BLaER1 treated with 17β-estradiol and CSF1 and Interleukin-3, amounts not matched to agents 10 nM and 100 nM (cell line): ENCODE data around the gene NCOA7.
"Not testable (repeated sequence)": the region's sequence is repeated elsewhere in the genome, so short reads cannot be mapped to it uniquely, and the experiment has no call there.

Experiments used
- H3K27ac ChIP-seq, 11 experiments: shearing (Covaris generic); formaldehyde crosslinking; 2 replicates each; pipeline ENCODE4 v1.8.1; 2022
- H3K27me3 ChIP-seq, 11 experiments: shearing (Covaris generic); formaldehyde crosslinking; 2 replicates each; pipeline ENCODE4 v1.8.1; 2022
- H3K36me3 ChIP-seq, 11 experiments: shearing (Covaris generic); formaldehyde crosslinking; 2 replicates each; pipeline ENCODE4 v1.8.1; 2022
- H3K4me1 ChIP-seq, 10 experiments: shearing (Covaris generic); formaldehyde crosslinking; 2 replicates each; pipeline ENCODE4 v1.8.1; 2022
- H3K4me2 ChIP-seq, 11 experiments: shearing (Covaris generic); formaldehyde crosslinking; 2 replicates each; pipeline ENCODE4 v1.8.1; 2022
- H3K4me3 ChIP-seq, 10 experiments: shearing (Covaris generic); formaldehyde crosslinking; 2 replicates each; pipeline ENCODE4 v1.8.1; 2022
- H3K9ac ChIP-seq, 11 experiments: shearing (Covaris generic); formaldehyde crosslinking; 2 replicates each; pipeline ENCODE4 v1.8.1; 2022
- H3K9me3 ChIP-seq, 11 experiments: shearing (Covaris generic); formaldehyde crosslinking; replicated peaks in 1 of 11; 2 replicates each; pipeline ENCODE4 v1.8.1; 2022
- H4K20me1 ChIP-seq, 11 experiments: shearing (Covaris generic); formaldehyde crosslinking; 2 replicates each; pipeline ENCODE4 v1.8.1; 2022
- Cebpa-rat ChIP-seq, 11 experiments: shearing (Covaris generic); IDR thresholded peaks; 2 replicates each; pipeline ENCODE4 v1.8.1; 2022

NCOA7 gene

DNA sequence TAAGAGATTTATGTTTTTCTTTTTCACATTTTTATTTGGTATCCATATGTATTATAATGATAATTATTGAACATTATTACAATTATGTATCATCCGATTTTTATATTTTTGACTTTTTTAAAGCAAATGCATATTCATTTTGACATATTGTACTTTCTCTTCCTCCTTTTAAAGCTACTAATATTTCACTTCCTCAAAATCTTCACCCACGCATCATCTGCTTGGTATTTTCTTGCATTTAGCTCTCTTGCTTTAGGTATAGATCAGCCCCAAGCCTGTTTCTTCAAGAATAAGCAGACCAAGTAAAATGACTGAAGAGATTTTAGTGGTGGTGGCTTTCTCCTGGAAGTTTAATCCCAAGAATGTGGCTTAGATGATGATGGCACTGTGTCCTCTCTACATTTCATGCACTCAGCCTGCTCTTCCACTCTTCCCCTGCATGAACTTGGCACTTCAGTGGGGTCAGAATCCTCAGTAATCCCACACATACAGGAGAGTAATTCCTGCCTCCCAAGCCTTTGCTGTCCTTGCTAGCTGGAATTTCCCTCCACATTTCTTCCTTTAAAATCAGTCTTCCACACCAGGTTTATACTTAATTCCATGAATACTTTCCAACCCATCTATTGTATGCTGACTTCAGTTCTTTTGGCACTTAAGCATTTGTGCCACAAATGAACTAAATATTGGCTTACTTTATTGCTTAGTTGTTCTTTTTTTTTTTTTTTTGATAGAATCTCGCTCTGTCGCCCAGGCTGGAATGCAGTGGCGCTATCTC, 8.2 kb downstream of the NCOA7 start:
- peaks cover 0 to 23% (median 0%) of the 10 kb centered on the region in 11 experiments; a peak in 2 of 22 replicates for H3K27me3 ChIP-seq
- TF ChIP-seq Cebpa-rat (IDR thresholded peaks at IDR 0.05), result no peak
- H3K9me3 ChIP-seq, result no peaks in the 10 kb centered on the region
- peaks cover 35 to 77% (median 50%) of the 10 kb centered on the region in 10 experiments for H3K4me1 ChIP-seq
- H3K4me3 ChIP-seq, result no peak overlapping the region
- H3K9ac ChIP-seq, result peak overlapping the region in 7 of 11 experiments; percentile 36 to 69 (median 48); a peak in 9 of 22 replicates
- H3K27ac ChIP-seq, result peak overlapping the region in 8 of 11 experiments; percentile 15 to 74 (median 62); a peak in 15 of 22 replicates
- peak overlapping the region; percentile 63 to 89 (median 74) for H3K4me2 ChIP-seq
- peaks cover 0 to 30% (median 0%) of the 10 kb centered on the region in 11 experiments; a peak in 5 of 22 replicates for H4K20me1 ChIP-seq
- H3K36me3 ChIP-seq, result peaks cover 0 to 7% (median 0%) of the 10 kb centered on the region in 11 experiments; a peak in 2 of 22 replicates

DNA sequence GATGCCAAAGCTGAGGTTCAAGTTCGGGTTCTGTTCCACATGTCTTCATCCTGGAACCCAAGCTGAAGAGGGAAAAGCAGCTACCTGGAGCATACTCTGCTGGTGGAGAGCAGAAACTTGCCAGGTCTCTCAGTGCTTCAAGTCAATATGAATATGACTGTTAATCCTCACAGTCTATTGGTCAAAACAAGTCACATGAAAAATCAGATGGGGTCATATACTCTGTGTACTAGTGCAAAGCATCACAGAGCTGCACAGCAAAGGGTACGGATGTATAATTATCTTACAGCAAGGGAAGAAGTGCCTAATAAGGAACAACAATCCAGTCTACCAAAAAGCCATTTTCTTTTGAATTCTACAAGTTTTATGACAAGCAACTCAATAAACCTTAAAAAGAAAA, 11.6 kb downstream of the NCOA7 start:
- Histone ChIP-seq H3K4me2 (peak overlapping the region; percentile 44 to 90 (median 73); a peak in 20 of 22 replicates), H3K27ac (peak overlapping the region in 7 of 11 experiments; percentile 44 to 76 (median 70); a peak in 13 of 22 replicates)

DNA sequence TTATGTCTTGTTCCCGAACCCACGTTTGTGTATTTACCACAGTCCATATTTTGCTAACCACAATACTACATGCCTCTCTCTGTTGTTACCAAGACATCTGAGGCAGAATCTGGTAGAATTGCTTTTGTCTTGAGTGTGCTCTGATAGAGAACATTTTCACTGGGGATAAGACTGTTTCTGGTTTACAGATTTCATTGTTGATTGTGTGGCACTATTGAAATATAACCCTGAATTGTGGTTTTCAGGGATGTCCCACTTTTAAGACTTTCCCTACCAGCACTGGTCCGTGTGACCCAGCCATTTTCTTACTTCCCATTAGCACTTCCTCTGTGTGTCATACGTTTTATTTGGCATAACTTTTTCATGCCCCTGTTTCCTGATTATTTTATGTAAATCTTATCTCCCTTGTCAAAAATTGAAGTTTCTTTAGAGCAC, 12.2 kb downstream of the NCOA7 start:
- Histone ChIP-seq H3K9ac (peak overlapping the region in 5 of 11 experiments; percentile 5 to 53 (median 47); a peak in 7 of 22 replicates), H3K36me3 (peaks cover 0 to 10% (median 0%) of the 10 kb centered on the region in 11 experiments; a peak in 2 of 22 replicates), H3K9me3 (no peaks in the 10 kb centered on the region), H4K20me1 (peaks cover 0 to 15% (median 0%) of the 10 kb centered on the region in 11 experiments; a peak in 6 of 22 replicates), H3K4me2 (peak overlapping the region; percentile 44 to 90 (median 73)), H3K4me1 (peaks cover 25 to 55% (median 34%) of the 10 kb centered on the region in 10 experiments), H3K27ac (peak overlapping the region in 9 of 11 experiments; percentile 37 to 76 (median 66); a peak in 18 of 22 replicates), H3K4me3 (peak overlapping the region in 3 of 10 experiments; percentile 2 to 17 (median 12); a peak in 2 of 20 replicates), H3K27me3 (peaks cover 0 to 20% (median 0%) of the 10 kb centered on the region in 11 experiments; a peak in 2 of 22 replicates)
- TF ChIP-seq Cebpa-rat (IDR thresholded peaks at IDR 0.05), result no peak

More for the DNA sequence above, 11.6 kb downstream of the NCOA7 start:
- Histone ChIP-seq H3K4me1 (peaks cover 31 to 60% (median 40%) of the 10 kb centered on the region in 10 experiments), H3K27me3 (peaks cover 0 to 16% (median 0%) of the 10 kb centered on the region in 11 experiments; a peak in 2 of 22 replicates), H3K9ac (peak overlapping the region in 2 of 11 experiments; percentile 52 to 53; a peak in 3 of 22 replicates), H3K9me3 (no peaks in the 10 kb centered on the region), H4K20me1 (peaks cover 0 to 18% (median 0%) of the 10 kb centered on the region in 11 experiments; a peak in 5 of 22 replicates), H3K4me3 (peak overlapping the region in 1 of 10 experiments; percentile 17; a peak in 1 of 20 replicates), H3K36me3 (peaks cover 0 to 10% (median 0%) of the 10 kb centered on the region in 11 experiments; a peak in 2 of 22 replicates)
- TF ChIP-seq Cebpa-rat (IDR thresholded peaks at IDR 0.05), result no peak

DNA sequence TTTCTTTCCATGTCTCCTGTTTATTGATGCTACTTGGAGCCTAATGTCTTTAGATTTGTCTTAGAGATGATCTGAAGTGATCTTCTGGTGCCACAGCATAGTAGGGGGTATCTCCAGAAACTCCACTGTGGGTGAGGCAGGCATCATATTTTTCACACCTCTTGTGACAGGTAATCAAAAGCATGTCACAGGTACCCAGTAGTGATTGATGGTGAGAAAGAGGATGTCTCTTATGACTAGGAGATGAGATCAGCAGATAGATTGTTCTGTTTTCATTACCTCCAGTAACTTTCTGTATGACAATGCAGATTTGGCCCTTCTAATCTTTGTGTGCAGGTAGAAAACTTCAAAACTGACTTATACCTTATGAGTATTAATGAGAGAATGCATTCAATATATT, 13.5 kb downstream of the NCOA7 start:
- Histone ChIP-seq H3K9ac (no peak overlapping the region), H3K4me3 (no peak overlapping the region), H3K9me3 (no peaks in the 10 kb centered on the region), H3K27ac (no peak overlapping the region), H3K4me1 (peaks cover 17 to 45% (median 25%) of the 10 kb centered on the region in 10 experiments), H3K4me2 (peak overlapping the region in 1 of 11 experiments; percentile 76; a peak in 1 of 22 replicates), H3K36me3 (peaks cover 0 to 10% (median 0%) of the 10 kb centered on the region in 11 experiments; a peak in 2 of 22 replicates), H3K27me3 (peaks cover 0 to 22% (median 0%) of the 10 kb centered on the region in 11 experiments; a peak in 2 of 22 replicates), H4K20me1 (peaks cover 0 to 12% (median 0%) of the 10 kb centered on the region in 11 experiments; a peak in 6 of 22 replicates)
- no peak for TF ChIP-seq Cebpa-rat (IDR thresholded peaks at IDR 0.05)

DNA sequence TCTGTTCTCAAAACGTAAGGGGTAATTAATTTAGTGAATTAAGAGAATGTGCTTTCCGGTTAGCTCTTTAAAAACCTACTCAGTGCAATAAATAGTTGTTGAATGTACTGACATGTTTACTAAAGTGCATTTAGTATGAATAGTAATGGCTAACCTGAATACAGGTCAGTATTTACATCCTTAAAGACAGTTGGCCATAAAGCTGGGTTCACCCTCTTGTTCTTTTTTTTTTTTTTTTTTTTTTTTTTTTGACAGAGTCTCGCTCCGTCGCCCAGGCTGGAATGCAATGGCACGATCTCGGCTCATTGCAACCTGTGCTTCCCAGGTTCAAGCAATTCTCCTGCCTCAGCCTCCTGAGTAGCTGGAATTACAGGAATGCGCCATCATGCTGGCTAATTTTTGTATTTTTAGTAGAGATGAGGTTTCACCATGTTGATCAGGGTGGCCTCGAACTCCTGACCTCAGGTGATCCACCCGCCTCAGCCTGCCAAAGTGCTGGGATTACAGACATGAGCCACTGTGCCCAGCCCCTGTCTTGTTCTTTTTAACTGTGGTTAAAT, 14.2 kb downstream of the NCOA7 start:
- peaks cover 19 to 38% (median 24%) of the 10 kb centered on the region in 10 experiments for H3K4me1 ChIP-seq
- H3K9me3 ChIP-seq, H3K4me2 ChIP-seq: not testable (repeated sequence)

DNA sequence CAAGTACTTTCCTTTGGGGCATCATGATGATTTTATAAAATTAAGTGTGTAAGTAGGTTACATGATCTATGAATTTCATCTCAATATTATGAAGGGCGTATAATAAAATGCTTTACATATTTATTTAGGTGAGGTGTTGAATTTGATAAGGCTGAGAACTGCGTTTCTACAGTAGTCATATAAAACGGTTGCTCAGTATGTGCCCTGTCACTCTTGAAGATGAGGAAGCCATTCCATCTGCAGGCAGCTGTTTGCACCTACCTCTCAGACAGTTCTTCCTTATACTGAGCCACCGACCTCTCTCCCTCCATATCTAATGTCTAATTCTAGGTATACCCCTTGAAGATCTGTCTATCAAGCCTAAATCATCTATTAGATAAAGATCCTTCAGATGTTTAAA, 16.1 kb downstream of the NCOA7 start:
- Histone ChIP-seq H4K20me1 (peaks cover 0 to 18% (median 0%) of the 10 kb centered on the region in 11 experiments; a peak in 5 of 22 replicates), H3K9ac (no peak overlapping the region), H3K27ac (no peak overlapping the region), H3K9me3 (no peaks in the 10 kb centered on the region), H3K4me1 (peaks cover 32 to 42% (median 40%) of the 10 kb centered on the region in 10 experiments), H3K36me3 (peaks cover 0 to 10% (median 0%) of the 10 kb centered on the region in 11 experiments; a peak in 2 of 22 replicates), H3K4me3 (no peak overlapping the region), H3K4me2 (no peak overlapping the region), H3K27me3 (peaks cover 0 to 8% (median 0%) of the 10 kb centered on the region in 11 experiments; a peak in 1 of 22 replicates)
- no peak for TF ChIP-seq Cebpa-rat (IDR thresholded peaks at IDR 0.05)

More for the DNA sequence above, 14.2 kb downstream of the NCOA7 start:
- H3K9ac ChIP-seq, H3K36me3 ChIP-seq, H3K4me3 ChIP-seq, H3K27ac ChIP-seq: not testable (repeated sequence)
- Histone ChIP-seq H3K27me3 (peaks cover 0 to 16% (median 0%) of the 10 kb centered on the region in 11 experiments; a peak in 2 of 22 replicates), H4K20me1 (peaks cover 0 to 10% (median 0%) of the 10 kb centered on the region in 11 experiments; a peak in 5 of 22 replicates)

DNA sequence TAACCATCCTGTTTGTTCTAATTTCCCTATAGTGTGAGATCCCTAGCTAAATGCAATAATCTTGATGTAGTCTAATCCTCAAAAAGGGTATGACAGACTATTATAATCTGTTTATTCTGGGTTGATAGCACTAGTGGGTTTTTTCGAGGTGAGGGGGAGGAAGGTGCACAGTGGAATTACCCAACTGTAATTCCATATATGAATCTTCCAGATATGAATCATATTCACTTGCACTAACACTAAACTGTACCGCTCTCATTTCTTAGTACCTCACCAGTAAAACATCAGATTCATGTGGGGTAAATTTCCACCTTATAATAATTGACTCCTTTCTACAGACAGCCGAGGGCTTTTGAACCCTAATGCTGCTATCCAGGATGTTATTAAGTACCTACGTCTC, 16.5 kb downstream of the NCOA7 start:
- Histone ChIP-seq H3K4me2 (no peak overlapping the region), H4K20me1 (peaks cover 0 to 18% (median 0%) of the 10 kb centered on the region in 11 experiments; a peak in 5 of 22 replicates), H3K27ac (no peak overlapping the region), H3K27me3 (peaks cover 0 to 6% (median 0%) of the 10 kb centered on the region in 11 experiments; a peak in 1 of 22 replicates), H3K9me3 (no peaks in the 10 kb centered on the region), H3K36me3 (peaks cover 0 to 7% (median 0%) of the 10 kb centered on the region in 11 experiments; a peak in 1 of 22 replicates), H3K4me3 (no peak overlapping the region), H3K4me1 (peaks cover 29 to 42% (median 39%) of the 10 kb centered on the region in 10 experiments), H3K9ac (no peak overlapping the region)
- TF ChIP-seq Cebpa-rat (IDR thresholded peaks at IDR 0.05), result no peak

DNA sequence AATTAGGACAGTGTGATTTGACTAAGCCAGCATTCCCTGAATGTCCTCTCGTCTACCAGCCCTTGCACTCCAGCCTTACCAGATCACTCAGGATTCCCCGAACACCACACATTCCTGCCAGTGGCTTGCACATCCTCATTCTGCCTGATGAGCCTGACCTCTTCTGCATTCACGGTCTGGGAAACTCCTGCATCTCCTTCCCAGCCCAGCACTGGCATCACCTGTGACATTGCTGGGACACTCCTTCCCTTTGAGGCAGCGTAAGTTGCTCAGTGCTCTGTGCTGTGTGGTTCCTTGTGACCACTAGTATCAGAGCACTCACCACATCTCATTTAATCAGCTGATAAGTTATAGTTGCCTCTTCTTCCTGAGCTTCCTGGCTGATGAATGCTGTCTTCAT, 17.3 kb downstream of the NCOA7 start:
- TF ChIP-seq Cebpa-rat (IDR thresholded peaks at IDR 0.05), result no peak
- peaks cover 0 to 6% (median 0%) of the 10 kb centered on the region in 11 experiments; a peak in 1 of 22 replicates for H3K27me3 ChIP-seq
- H3K27ac ChIP-seq, result no peak overlapping the region

More for the DNA sequence above, 17.3 kb downstream of the NCOA7 start:
- H3K36me3 ChIP-seq, result peaks cover 0 to 7% (median 0%) of the 10 kb centered on the region in 11 experiments; a peak in 2 of 22 replicates
- no peak overlapping the region for H3K4me2 ChIP-seq
- no peak overlapping the region for H3K9ac ChIP-seq
- peaks cover 22 to 42% (median 37%) of the 10 kb centered on the region in 10 experiments for H3K4me1 ChIP-seq
- H3K4me3 ChIP-seq, result no peak overlapping the region
- peaks cover 0 to 18% (median 0%) of the 10 kb centered on the region in 11 experiments; a peak in 5 of 22 replicates for H4K20me1 ChIP-seq
- no peaks in the 10 kb centered on the region for H3K9me3 ChIP-seq
